ENCODE results near the gene COBL.
"Not testable (repeated sequence)": the region's sequence is repeated elsewhere in the genome, so short reads cannot be mapped to it uniquely, and the experiment has no call there.

Gene COBL

GRCh38 chr7:51213618-51214017 lies 103.0 kb downstream of the COBL start:
- no peak overlapping the region for H3K27ac ChIP-seq (ENCODE audit: poor library complexity, severe bottlenecking)
- H3K4me3 ChIP-seq (ENCODE audit: severe bottlenecking), result no peak overlapping the region
- H3K9me3 ChIP-seq (ENCODE audit: severe bottlenecking), result no peaks in the 10 kb centered on the region
- H3K36me3 ChIP-seq (ENCODE audit: low read depth), result no peaks in the 10 kb centered on the region
- no peaks in the 10 kb centered on the region for H3K27me3 ChIP-seq (ENCODE audit: insufficient read depth, poor library complexity, severe bottlenecking)
- no peaks in the 10 kb centered on the region for H3K4me1 ChIP-seq (ENCODE audit: insufficient read depth, poor library complexity, severe bottlenecking)
- DNase-seq (ENCODE audit: low spot score) (no peak), ATAC-seq (ENCODE audit: low read depth) (no peak)
- TF ChIP-seq, protein P1, sequence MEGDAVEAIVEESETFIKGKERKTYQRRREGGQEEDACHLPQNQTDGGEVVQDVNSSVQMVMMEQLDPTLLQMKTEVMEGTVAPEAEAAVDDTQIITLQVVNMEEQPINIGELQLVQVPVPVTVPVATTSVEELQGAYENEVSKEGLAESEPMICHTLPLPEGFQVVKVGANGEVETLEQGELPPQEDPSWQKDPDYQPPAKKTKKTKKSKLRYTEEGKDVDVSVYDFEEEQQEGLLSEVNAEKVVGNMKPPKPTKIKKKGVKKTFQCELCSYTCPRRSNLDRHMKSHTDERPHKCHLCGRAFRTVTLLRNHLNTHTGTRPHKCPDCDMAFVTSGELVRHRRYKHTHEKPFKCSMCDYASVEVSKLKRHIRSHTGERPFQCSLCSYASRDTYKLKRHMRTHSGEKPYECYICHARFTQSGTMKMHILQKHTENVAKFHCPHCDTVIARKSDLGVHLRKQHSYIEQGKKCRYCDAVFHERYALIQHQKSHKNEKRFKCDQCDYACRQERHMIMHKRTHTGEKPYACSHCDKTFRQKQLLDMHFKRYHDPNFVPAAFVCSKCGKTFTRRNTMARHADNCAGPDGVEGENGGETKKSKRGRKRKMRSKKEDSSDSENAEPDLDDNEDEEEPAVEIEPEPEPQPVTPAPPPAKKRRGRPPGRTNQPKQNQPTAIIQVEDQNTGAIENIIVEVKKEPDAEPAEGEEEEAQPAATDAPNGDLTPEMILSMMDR (IDR thresholded peaks at IDR 0.05; ENCODE audit: poor library complexity, severe bottlenecking), result no peak

- Histone ChIP-seq H3K27ac (ENCODE audit: poor library complexity, severe bottlenecking) (no peak overlapping the region), H3K36me3 (ENCODE audit: low read depth) (no peaks in the 10 kb centered on the region), H3K4me1 (ENCODE audit: insufficient read depth, poor library complexity, severe bottlenecking) (no peaks in the 10 kb centered on the region), H3K9me3 (ENCODE audit: severe bottlenecking) (no peaks in the 10 kb centered on the region), H3K27me3 (ENCODE audit: insufficient read depth, poor library complexity, severe bottlenecking) (no peaks in the 10 kb centered on the region), H3K4me3 (ENCODE audit: severe bottlenecking) (no peak overlapping the region)
- DNase-seq (ENCODE audit: low spot score) (no peak), ATAC-seq (ENCODE audit: low read depth) (no peak)
- TF ChIP-seq, protein P1 (IDR thresholded peaks at IDR 0.05; ENCODE audit: poor library complexity, severe bottlenecking), result no peak
These were observed 105.8 kb downstream of the COBL start for GRCh38 chr7:51210766-51211165.

GRCh38 chr7:51209426-51209825 lies 107.2 kb downstream of the COBL start:
- Histone ChIP-seq H3K4me3 (ENCODE audit: severe bottlenecking) (no peak overlapping the region), H3K9me3 (ENCODE audit: severe bottlenecking) (no peaks in the 10 kb centered on the region), H3K36me3 (ENCODE audit: low read depth) (no peaks in the 10 kb centered on the region), H3K4me1 (ENCODE audit: insufficient read depth, poor library complexity, severe bottlenecking) (no peaks in the 10 kb centered on the region), H3K27ac (ENCODE audit: poor library complexity, severe bottlenecking) (no peak overlapping the region), H3K27me3 (ENCODE audit: insufficient read depth, poor library complexity, severe bottlenecking) (no peaks in the 10 kb centered on the region)
- ATAC-seq (ENCODE audit: low read depth) (no peak), DNase-seq (ENCODE audit: low spot score) (no peak)
- TF ChIP-seq, protein P1 (IDR thresholded peaks at IDR 0.05; ENCODE audit: poor library complexity, severe bottlenecking), result no peak

DNA sequence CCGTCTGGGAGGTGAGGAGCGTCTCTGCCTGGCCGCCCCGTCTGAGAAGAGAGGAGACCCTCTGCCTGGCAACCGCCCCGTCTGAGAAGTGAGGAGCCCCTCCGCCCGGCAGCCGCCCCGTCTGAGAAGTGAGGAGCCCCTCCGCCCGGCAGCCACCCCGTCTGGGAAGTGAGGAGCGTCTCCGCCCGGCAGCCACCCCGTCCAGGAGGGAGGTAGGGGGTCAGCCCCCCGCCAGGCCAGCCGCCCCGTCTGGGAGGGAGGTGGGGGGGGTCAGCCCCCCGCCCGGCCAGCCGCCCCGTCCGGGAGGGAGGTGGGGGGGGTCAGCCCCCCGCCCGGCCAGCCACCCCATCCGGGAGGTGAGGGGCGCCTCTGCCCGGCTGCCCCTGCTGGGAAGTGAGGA lies 108.5 kb downstream of the COBL start:
- ATAC-seq (ENCODE audit: low read depth); DNase-seq (ENCODE audit: low spot score); H3K9me3 ChIP-seq (ENCODE audit: severe bottlenecking); H3K27me3 ChIP-seq (ENCODE audit: insufficient read depth, poor library complexity, severe bottlenecking); H3K27ac ChIP-seq (ENCODE audit: poor library complexity, severe bottlenecking); H3K36me3 ChIP-seq (ENCODE audit: low read depth); H3K4me1 ChIP-seq (ENCODE audit: insufficient read depth, poor library complexity, severe bottlenecking); H3K4me3 ChIP-seq (ENCODE audit: severe bottlenecking): not testable (repeated sequence)

GRCh38 chr7:51198654-51199053 lies 118.0 kb downstream of the COBL start:
- no peak overlapping the region for H3K4me3 ChIP-seq (ENCODE audit: severe bottlenecking)
- ATAC-seq (ENCODE audit: low read depth), result no peak
- no peak overlapping the region for H3K27ac ChIP-seq (ENCODE audit: poor library complexity, severe bottlenecking)
- peaks cover 3% of the 10 kb centered on the region for H3K27me3 ChIP-seq (ENCODE audit: insufficient read depth, poor library complexity, severe bottlenecking)
- no peaks in the 10 kb centered on the region for H3K4me1 ChIP-seq (ENCODE audit: insufficient read depth, poor library complexity, severe bottlenecking)
- H3K36me3 ChIP-seq (ENCODE audit: low read depth), result no peaks in the 10 kb centered on the region
- H3K9me3 ChIP-seq (ENCODE audit: severe bottlenecking), result no peaks in the 10 kb centered on the region
- DNase-seq (ENCODE audit: low spot score), result no peak
- TF ChIP-seq, protein P1 (IDR thresholded peaks at IDR 0.05; ENCODE audit: poor library complexity, severe bottlenecking), result no peak
